Omental fat pad (tissue), 4 donors: ENCODE results near the gene IGF1. TPM values are rescaled to one million over a fixed set of nuclear protein-coding genes. Genes with fewer than 3 reads are reported as not detected.

ENCODE experiments used
- ATAC-seq: fragments of 150-250 bp; one replicate; pipeline ENCODE4 v1.9.1; 2016; ENCODE audit warnings: mild to moderate bottlenecking, moderate library complexity; ENCODE audit not compliant: low FRiP score
- DNase-seq: peaks from one replicate; pipeline ENCODE4 v3.0.0-alpha.2; 2019; ENCODE audit warnings: low spot score
- total RNA-seq, 4 donors: library from RNA; depleted of rRNA; stranded (reverse); fragments of >200 nt; gene quantifications; one replicate each; pipeline ENCODE4 v1.1.0, GENCODE V29; 2016
- TF ChIP-seq, protein P1 (sequence below), 3 donors: fragments of 450-650 bp; IDR thresholded peaks; one replicate each; pipeline ENCODE4 v1.5.1; 2016 to 2017; ENCODE audit warnings: antibody characterized with exemption in 3 of 3, mild to moderate bottlenecking in 3 of 3, moderate library complexity in 2 of 3

The IGF1 gene
- total RNA-seq, 4 donors from 2014 or later: 68.1 to 248 (median 185) TPM

DNA sequence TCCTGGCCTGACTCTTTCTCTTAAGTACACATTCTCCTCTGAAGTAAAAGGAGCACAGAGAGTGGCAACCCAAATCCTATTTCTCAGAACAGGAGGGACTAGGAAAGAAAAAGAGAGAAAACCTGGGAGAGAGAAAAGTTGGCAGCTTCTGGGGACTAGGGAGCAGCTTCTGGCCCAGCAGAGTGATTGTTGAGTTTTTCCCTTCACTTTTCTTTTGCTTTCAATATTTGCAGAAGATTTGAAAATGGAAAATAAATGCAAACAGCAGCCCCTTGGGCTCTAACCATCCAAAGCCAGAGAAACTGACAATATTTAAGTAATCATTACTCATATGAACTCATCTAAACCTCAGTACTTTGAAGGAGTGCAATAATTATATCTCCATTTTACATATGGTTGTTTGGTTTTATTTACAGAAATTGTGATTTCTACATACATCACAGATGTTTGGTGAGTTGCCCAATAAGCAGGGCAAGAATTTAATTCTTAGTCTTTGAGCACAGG, 28.8 kb upstream of the IGF1 start:
- TF ChIP-seq, protein P1, sequence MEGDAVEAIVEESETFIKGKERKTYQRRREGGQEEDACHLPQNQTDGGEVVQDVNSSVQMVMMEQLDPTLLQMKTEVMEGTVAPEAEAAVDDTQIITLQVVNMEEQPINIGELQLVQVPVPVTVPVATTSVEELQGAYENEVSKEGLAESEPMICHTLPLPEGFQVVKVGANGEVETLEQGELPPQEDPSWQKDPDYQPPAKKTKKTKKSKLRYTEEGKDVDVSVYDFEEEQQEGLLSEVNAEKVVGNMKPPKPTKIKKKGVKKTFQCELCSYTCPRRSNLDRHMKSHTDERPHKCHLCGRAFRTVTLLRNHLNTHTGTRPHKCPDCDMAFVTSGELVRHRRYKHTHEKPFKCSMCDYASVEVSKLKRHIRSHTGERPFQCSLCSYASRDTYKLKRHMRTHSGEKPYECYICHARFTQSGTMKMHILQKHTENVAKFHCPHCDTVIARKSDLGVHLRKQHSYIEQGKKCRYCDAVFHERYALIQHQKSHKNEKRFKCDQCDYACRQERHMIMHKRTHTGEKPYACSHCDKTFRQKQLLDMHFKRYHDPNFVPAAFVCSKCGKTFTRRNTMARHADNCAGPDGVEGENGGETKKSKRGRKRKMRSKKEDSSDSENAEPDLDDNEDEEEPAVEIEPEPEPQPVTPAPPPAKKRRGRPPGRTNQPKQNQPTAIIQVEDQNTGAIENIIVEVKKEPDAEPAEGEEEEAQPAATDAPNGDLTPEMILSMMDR (IDR thresholded peaks at IDR 0.05): no peak
- no peak for ATAC-seq
- DNase-seq: no peak

DNA sequence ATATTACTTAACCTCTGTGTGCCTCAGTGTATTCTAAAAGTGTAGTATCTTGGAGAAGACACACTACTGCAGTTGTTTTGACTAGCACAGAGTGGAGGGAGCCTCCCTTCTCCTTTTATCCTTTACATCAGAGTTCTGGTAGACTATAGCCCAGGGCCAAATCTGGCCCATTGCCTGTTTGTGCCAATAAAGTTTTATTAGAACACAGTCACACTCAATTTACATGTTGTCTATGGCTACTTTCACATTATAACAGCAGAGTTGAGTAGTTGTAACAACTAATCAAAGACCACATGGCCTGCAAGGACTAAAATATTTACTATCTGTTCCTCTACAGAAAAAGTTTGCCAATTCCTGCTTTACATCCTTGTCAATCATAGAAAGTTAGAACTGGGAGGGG, 27.7 kb upstream of the IGF1 start:
- TF ChIP-seq, protein P1 (IDR thresholded peaks at IDR 0.05): no peak
- no peak for DNase-seq
- ATAC-seq: no peak

DNA sequence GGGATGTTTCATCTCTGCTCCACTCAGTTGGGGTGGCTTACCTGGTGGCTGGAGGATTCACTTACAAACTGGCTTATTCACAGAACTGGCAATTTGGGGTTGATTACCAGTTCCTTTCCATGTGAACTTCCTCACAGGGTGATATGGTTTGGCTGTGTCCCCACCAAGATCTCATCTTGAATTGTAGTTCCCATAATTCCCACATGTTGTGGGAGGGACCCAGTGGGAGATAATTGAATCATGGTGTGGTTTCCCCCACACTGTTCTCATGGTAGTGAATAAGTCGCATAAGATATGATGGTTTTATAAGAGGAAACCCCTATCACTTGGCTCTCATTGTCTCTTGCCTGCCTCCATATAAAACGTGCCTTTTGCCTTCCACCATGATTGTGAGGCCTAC, 26.9 kb upstream of the IGF1 start:
- DNase-seq (no peak), ATAC-seq (no peak)
- TF ChIP-seq, protein P1 (IDR thresholded peaks at IDR 0.05): no peak

DNA sequence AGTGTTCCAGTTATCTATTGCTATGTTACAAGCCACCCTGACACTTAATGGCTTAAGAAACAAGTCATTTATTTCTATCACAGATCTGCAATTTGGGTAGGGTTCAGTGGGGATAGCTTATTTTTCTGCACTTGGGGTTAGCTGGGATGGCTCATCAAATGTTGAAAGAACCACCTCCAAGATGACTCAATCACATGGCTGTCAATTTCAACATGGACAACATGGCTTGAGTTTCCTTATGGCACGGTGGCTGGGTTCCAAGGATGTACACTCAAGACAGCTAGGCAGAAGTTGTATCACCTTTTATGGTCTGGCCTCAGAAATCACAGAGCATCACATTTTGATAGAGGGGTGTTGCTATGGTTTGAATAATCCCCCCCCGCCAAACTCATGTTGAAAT, 24.5 kb upstream of the IGF1 start:
- TF ChIP-seq, protein P1 (IDR thresholded peaks at IDR 0.05): no peak
- ATAC-seq (no peak), DNase-seq (no peak)

DNA sequence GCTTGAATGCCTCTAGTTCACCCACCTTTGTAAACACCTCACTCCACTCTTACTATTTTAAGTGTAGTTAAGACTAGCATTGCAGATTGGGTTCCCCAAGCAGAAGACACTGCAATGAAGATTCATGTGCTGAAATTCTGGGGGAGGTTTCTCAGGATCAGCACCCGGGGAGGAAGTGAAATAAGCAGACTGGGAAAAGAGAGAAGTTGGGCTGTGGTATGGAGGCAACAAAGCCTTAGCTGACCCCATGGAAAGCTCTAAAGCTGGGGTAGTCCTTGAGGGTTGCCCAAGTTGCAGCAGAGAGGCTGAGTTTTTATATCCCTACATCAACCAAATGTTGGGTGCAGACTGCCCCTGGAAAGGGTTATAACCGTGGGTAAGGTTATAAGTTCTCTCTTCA, 23.9 kb upstream of the IGF1 start:
- TF ChIP-seq, protein P1 (IDR thresholded peaks at IDR 0.05): no peak
- ATAC-seq: no peak
- DNase-seq: no peak

DNA sequence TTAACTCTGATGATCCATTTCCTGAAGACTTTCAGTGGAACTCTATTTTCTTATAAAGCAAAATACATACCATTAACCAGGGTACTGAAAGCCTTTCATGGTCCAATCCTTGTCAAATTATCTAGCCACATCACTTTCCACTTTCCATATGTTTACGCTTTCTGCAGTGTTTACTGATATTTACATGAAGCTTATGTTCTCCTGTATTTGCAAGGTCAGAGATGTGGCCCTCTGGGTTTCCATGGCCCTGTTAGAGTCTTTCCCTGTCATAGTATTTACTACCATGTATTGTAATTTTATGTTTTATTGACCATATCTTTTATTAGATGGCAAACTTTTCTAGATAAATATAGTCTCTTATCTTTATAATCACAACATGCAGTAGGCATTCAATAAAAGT, 23.5 kb upstream of the IGF1 start:
- TF ChIP-seq, protein P1 (IDR thresholded peaks at IDR 0.05): no peak

DNA sequence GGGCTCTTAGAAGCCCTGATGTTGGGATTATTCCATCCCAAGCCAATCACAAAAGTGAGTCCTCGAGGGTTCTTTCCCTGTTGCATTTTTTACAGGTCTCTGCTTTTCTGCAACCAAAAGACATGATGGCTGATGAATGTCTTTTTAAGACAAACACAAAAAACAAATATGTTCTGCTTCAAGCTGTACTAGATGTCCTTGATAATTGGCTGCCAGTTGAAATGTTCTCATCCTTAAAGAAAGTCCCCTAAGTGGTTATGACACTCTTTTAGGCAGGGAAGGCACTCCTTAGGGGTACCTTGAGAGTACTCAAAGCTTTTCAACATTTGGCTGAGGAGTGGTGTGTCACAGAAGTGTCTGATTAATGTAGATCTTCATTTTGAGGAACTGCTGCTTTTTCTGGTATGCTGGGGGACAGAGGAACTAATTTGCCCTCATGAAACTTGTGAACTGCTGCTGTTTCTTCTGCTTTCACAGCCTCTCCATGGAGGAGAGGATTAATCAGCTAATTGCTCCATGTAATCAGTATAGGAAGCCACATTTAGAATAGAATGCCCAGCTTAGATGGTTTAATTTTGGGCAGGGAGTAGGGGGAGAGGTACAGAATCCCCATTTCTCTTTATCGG, 22.8 kb upstream of the IGF1 start:
- DNase-seq (no peak), ATAC-seq (no peak)
- TF ChIP-seq, protein P1 (IDR thresholded peaks at IDR 0.05): no peak

More for the DNA sequence above, 23.5 kb upstream of the IGF1 start:
- ATAC-seq: no peak
- DNase-seq: no peak
